ENCODE data around the gene KLHDC10.

DNA sequence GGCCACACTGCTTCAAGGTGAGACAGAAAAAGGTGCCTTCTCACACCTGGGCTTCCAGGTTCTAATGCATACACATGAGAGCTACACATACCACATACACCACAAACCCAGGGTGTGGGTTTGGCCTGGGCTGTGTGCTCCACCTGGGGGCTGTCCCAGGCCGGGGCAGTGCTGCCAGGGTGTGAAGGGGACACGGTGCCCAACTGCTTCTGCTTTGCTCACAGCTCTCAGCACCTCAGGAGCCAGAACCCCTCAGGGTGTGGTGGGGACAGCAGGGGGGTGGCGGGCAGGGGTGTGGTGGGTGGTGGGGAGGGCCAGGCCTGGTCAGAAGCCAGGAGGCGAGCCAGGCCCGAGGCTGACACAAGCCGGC, 83.8 kb downstream of the KLHDC10 start:
- TF ChIP-seq GATA2 (IDR thresholded peaks at IDR 0.05; ENCODE audit: insufficient read depth, insufficient read length, low read depth, low read length) (no peak), CTCF (IDR thresholded peaks at IDR 0.05; ENCODE audit: extremely low read depth in 1 of 2, insufficient read depth in 1 of 2, low read depth in 1 of 2, low read length in 2 of 2) (no peak), MYC (IDR thresholded peaks at IDR 0.05; ENCODE audit: low read depth, low read length) (no peak), POLR2A (IDR thresholded peaks at IDR 0.05; ENCODE audit: low read depth, low read length) (no peak), POLR2AphosphoS5 (IDR thresholded peaks at IDR 0.05; ENCODE audit: insufficient read depth, low read depth, low read length) (no peak), JUN (IDR thresholded peaks at IDR 0.05; ENCODE audit: borderline replicate concordance, insufficient read depth, insufficient read length, low read depth) (no peak), FOS (IDR thresholded peaks at IDR 0.05; ENCODE audit: borderline replicate concordance, insufficient read depth, low read length) (no peak)

Measured in endothelial cell of umbilical vein (primary cell).